DMS53 treated with DMSO at 0.1 percent for 48 hours (cell line): ENCODE measurements around the gene PGBD1.
A peak's percentile ranks its signal among the peaks of the same experiment; 100 is the strongest.
"Not testable (repeated sequence)": the region's sequence is repeated elsewhere in the genome, so short reads cannot be mapped to it uniquely, and the experiment has no call there.

Source experiments
- DNase-seq: peaks from one replicate; lab custom pipeline; 2025; ENCODE audit not compliant: unreplicated experiment; lab: John Stamatoyannopoulos, UW

Gene PGBD1

DNA sequence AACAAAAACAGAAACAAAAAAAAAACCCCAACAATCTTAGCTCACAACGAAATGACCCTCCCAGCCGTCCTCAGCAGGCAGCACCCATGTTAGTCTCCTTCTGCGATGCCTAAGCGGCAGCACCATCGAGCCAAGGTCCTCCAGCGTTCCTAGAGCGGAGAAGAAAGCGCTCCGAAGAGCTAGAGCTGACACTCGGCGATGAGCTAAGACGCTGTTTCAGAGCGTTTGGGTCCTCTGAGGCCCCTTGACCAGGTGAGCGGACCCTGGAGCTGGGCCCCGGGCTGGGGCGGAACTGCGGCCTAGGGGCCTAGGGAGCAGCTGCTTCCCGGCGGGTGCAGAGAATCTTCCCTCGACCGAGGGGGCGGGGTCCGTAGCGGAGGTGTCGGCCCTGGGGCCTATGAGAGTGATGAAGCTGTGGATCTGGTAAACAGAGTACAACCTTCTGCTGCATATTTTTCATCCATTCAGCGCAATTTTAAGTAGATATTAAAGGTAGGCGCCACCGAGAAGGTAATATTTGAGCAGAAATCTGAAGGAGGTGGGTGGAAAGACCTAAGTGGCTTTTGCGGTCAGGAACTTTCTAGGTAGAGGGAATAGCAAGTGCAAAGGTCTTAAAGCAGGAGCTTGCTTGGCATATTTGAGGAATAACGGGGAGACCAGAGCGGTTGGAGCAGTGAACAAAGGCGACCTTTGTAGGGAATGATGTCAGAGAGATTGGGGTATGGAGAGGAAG lies 14.2 kb upstream of the PGBD1 start, which contains the start of gene ZSCAN26:
TSS of gene ZSCAN26 (plus strand) at position 182 of the 733 bp plus-strand sequence. CDS start 4,777 bp downstream, outside the sequence.
- peak; percentile 68 for DNase-seq

- DNase-seq, result no peak
Observed at GRCh38 chr6:28267695-28268059, 13.7 kb upstream of the PGBD1 start.

- no peak for DNase-seq
Observed at GRCh38 chr6:28269492-28269891, 11.9 kb upstream of the PGBD1 start.

GRCh38 chr6:28274888-28275287 lies 6.5 kb upstream of the PGBD1 start:
- no peak for DNase-seq

- DNase-seq, result no peak
Observed at GRCh38 chr6:28277746-28278145, 3.6 kb upstream of the PGBD1 start.

- DNase-seq, result no peak
Observed at GRCh38 chr6:28280595-28281287, 631 bp upstream of the PGBD1 start.

DNA sequence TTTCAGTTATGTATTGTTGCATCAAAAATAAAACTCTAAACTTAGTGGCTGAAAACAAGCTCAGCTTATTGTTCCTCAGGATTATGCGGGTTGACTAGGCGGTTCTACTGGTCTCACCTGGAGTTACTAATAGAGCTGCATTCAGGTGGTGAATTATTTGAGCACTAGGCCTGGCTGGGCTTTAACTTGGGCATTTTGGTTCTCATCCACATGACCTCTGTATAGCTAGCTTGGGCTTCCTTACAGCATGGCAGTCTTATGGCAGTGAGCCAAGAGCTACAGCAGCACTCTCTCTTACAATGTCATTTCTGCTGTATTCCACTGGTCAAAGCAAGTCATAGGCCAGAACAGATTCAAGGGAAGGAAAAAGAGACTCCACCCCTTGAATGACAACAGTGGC lies 1.6 kb downstream of the PGBD1 start:
- no peak for DNase-seq

- no peak for DNase-seq
Observed at GRCh38 chr6:28291573-28291972, 10.2 kb downstream of the PGBD1 start.

DNA sequence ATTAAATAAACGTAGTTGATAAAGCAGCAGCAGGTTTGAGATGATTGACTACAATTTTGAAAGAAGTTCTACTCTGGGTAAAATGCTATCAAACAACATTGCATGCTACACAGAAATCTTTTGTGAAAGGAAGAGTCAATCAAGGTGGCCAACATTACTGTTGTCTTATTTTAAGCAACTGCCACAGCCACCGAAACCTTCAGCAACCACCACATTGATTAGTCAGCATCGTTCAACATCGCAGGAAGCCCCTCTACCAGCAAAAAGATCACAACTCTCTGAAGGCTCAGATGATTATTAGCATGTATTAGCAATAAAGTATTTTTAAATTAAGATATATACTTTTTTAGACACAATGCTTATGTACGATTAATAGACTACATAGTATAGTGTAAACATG lies 14.0 kb downstream of the PGBD1 start:
- no peak for DNase-seq

GRCh38 chr6:28296520-28297060 lies 15.2 kb downstream of the PGBD1 start:
- no peak for DNase-seq

GRCh38 chr6:28303570-28303969 lies 22.2 kb downstream of the PGBD1 start:
- no peak for DNase-seq

DNA sequence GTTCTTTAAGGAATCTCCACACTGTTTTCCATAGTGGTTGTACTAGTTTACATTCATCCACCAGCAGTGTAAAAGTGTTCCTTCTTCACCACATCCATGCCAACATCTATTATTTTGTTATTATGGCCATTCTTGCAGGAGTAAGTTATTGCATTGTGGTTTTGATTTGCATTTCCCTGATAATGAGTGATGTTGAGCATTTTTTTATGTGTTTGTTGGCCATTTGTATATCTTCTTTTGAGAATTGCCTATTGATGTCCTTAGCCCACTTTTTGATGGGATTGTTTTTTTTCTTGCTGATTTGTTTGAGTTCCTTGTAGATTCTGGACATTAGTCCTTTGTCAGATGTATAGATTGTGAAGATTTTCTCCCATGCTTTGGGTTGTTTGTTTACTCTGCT lies 25.0 kb downstream of the PGBD1 start:
- not testable (repeated sequence) for DNase-seq

GRCh38 chr6:28311139-28311823 lies 29.9 kb downstream of the PGBD1 start:
- no peak for DNase-seq

DNA sequence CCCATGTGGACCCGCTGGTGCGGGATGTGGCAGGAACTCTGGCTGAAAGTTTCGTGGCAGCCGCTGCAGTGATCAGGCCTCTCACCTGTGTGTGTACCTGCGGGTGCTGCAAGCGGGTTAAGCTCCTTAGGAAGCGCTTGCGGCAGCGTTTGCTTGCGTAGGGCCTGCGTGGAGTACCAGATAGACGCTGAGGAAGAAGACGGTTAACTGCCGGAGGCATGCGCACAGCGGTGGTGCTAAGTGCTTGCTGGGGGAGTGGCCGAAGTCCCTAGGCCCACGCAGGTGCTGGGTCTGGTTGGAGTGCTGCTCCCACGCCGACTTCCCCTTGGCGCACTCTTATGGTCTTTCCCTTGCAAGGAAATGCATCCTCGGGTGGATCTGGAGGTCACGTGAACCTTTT lies 31.6 kb downstream of the PGBD1 start:
- no peak for DNase-seq

DNA sequence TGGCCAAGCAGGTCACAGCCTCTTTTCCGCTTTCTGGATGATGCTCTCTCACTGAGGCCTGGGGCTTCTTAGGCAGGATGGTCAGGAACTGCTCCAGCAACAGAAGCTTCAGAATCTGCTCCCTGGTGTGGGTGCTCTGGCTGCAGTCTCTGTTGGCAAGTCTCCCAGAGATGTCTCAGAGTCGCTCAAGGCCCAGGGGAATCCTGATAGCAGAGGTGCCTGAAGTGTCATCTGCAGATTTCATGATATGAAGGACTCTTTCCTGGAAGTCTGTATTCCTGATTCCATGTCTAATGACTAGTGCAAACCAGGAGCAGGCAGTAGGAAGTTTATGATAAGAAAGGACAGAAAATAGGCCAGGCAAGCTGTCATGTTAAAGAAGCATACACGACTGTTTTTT lies 34.3 kb downstream of the PGBD1 start:
- no peak for DNase-seq

DNA sequence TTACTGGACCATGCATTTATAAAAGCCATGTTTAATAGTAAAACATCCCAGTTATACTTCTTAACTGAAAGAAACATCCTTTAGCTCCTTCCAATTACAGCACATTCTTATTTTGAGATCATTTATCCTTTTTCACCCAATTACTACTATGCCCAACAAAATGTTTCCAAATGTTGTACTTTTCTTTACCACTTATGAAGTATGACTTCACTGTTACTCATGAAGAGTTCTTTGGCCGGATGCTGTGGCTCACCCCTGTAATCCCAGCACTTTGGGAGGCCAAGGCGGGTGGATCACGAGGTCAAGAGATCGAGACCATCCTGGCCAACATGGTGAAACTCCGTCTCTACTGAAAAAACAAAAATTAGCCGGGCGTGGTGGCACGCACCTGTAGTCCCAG lies 36.5 kb downstream of the PGBD1 start:
- DNase-seq, result not testable (repeated sequence)

GRCh38 chr6:28322661-28323060 lies 41.3 kb downstream of the PGBD1 start:
- DNase-seq, result peak; percentile 61

- peak; percentile 73 for DNase-seq
Observed at GRCh38 chr6:28323813-28324424, 42.5 kb downstream of the PGBD1 start.

DNA sequence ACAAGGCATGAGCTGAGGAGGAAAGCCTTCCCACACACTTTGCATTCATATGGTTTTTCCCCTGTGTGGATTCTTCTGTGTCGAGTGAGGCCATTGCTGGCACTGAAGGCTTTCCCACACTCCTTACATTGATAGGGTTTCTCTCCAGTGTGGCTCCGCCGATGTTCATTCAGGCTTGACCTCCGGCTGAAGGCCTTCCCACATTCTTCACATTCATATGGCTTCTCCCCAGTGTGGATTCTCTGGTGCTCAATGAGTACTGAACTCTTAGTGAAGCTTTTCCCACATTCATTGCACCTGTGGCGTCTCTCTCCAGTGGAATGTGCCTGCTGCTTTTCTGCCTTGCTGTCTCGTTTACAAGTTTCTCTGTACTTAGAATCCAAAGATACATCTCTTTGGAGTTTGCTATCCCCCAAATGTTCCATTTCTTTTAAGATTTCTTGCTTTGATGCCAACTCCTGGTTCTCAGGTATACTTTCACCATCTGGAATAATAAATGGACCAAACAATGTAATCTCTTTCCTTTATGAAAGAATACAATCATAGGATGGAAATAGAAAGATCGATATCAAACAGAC lies 45.1 kb downstream of the PGBD1 start:
- DNase-seq, result no peak

DNA sequence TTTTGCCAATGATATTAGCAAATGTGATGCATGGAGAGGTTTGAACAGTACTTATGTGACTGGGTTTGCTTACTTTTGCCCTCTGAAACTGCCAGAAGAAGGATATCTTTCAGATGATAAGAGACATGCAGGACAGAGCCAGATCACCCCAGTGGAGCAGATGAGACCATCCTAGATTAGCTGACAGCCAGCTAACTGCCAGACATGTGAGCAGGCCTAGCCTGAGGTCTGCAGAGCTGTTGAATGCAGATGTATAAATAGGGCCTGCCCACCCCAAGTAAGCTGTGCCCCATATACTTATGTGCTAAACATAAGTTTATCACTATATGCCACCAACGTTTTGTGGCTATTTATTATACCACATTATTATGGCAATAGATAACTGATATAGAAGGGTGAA lies 48.7 kb downstream of the PGBD1 start:
- no peak for DNase-seq

GRCh38 chr6:28333047-28333446 lies 51.7 kb downstream of the PGBD1 start:
- no peak for DNase-seq
